GM21786 (cell line): ENCODE data around the gene POLR2C.

Experiments used
- ATAC-seq: cut with Tn5 transposase; IDR thresholded peaks from one replicate; pipeline ENCODE4 v1.9.1; 2021; ENCODE audit not compliant: unreplicated experiment

Gene POLR2C

DNA sequence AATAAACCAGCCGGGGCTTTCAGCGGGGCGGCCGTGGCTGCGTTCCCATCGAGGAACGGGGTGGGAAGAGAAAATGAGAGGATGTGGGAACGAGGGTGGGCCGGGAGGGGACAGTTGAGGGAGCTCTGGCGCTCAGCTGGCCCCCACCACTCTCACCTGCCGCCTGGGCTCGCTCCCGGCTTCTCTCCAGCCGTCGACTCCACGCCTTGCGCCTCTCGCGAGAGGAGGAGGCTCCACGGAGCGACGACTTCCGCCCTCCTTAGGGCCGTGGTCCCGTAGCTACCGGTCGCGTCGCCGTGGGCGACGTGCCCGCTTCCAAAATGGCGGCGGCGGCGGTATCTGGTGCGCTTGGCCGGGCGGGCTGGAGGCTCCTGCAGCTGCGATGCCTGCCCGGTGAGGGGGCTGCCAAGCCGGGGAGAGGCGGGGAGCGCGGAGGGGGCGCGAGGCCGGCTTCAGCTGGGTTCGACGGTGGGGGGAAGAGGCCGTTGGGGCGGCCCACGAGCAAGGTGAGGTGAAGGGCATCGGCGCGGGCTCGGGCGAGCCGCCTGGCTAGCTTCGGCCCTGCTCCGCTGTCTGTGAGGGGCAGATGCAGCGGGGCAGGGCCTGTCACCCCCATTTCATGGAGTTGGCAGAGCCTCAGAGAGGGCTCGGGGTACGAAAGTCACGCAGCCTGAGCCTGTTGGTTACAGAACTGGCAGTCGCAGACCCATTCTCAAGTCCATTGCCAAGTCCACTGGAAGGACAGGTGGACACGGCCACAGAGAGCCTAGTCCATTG lies 15.1 kb upstream of the POLR2C start, which contains the start of the genes CIAPIN1 and COQ9:
Gene CIAPIN1, minus strand, starts transcription at position 200 of the 777 bp plus-strand sequence. CDS start 6,457 bp downstream, outside the sequence.
Gene COQ9, plus strand, starts transcription at position 294 of the 777 bp plus-strand sequence. Its CDS starts 27 bp downstream, at position 321.
- ATAC-seq: peak; percentile 94

- ATAC-seq: no peak
These were observed 10.5 kb upstream of the POLR2C start for GRCh38 chr16:57452021-57452420.

GRCh38 chr16:57462978-57463362 lies 491 bp downstream of the POLR2C start:
- no peak for ATAC-seq

DNA sequence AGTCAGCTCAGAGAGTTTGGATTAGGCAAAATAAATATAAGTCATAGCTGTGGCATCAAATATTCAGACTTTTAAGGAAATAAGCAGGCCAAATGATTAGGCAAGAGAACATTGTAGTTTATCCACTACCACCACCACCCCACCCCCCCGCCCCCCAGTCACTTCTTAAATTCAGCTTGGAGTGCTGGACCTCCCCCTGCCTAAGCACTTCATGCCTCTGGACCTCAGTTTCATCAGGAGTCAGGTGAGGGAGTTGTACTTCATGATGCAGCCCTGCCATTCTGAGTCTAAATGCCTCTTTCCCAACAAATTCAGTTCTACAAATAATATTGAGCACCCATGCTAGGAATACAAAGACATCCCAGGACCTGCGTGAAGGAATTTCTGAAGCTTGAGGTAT lies 2.0 kb downstream of the POLR2C start:
- ATAC-seq: no peak

DNA sequence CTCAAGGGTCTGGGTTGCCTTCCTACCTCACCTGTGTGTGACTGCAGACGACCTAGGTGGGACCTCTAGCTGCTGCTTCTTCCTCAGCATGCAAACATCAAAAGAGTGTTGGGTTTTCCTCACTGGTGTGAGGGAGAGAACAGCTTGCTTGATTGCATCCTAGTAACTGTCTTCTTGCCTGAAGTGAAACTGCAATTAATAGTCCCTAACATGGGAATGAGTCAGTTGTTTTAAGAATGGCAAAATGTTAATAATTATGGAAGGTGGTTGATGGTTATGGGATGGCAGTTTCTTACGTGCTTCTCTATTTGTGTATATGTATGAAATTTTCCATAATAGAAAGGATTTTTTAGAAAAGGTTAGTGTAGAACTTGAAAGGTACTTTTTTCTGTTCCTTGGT lies 5.9 kb downstream of the POLR2C start:
- ATAC-seq: no peak

DNA sequence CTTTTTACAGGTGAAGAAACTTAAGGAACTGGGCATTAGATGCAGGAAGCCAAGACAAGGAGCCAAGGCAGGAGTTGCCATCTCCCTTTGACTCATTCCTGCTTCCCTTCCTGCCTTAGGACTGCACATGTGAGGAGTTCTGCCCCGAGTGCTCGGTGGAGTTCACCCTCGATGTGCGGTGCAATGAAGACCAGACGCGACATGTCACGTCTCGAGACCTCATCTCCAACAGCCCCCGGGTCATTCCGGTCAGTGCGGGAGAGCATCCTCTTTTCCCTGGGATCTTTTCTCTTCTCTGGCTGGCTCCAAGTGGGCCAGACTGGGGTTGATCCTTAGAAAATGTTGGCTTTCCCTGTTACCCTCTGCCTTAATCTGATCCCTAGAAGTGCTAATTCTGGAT lies 6.6 kb downstream of the POLR2C start:
- no peak for ATAC-seq

GRCh38 chr16:57469917-57470470 lies 7.5 kb downstream of the POLR2C start:
- ATAC-seq: no peak

DNA sequence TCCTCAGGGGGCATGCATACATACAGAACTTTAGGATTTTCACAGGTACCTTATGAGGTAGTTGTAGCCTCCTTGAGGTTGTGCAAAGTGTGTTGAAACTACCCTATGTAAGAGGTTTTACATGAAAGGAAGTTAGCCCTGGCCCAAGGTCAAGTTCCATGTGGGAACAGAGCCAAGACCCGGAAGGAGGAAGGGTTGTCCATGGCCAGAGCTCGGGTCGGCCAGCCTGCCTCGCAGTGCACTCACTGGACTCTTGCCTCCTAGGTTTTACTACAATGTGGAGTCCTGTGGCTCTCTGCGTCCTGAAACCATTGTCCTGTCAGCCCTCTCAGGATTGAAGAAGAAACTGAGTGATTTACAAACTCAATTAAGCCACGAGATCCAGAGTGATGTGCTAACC lies 8.2 kb downstream of the POLR2C start:
- no peak for ATAC-seq

DNA sequence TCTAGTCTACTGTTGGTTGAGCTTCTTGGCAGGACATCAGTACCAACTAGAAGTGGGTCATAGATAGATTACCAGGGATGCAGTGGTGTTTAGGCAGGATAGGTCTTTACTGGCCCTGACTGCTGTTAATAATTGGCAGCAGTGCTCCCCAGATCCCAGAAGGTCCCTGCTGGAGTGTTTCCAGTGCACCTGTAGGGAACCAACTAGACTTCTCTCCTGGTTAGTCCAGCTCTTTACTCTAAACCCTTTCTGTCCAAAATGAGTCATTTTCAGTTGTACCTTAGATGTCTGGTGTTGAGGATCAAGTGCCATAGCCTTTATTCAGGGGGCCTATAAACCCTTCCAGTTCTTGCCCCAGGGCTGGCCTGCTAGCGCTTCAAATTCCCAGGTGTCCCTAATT lies 8.7 kb downstream of the POLR2C start:
- ATAC-seq: no peak

GRCh38 chr16:57471852-57472664 lies 9.6 kb downstream of the POLR2C start:
- no peak for ATAC-seq

DNA sequence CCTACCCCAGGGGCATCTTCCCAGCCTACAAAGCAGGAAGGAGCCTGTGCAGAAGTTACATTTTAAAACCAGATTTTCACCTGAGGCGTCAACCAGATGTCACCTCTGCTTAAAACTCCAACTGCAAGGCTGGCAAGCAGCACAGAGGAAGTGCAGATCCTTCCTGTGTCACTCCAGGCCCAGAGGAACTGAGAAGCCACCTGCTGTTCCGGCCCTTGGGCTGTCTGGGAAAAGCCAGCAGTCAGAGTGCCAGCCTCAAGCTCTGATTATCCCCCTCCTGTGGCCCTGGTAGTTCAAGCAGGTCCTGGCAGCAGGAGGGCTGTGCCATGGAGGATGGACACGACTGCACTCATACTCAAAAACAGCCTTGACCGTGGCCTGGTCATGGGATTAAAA lies 10.2 kb downstream of the POLR2C start:
- ATAC-seq: no peak

DNA sequence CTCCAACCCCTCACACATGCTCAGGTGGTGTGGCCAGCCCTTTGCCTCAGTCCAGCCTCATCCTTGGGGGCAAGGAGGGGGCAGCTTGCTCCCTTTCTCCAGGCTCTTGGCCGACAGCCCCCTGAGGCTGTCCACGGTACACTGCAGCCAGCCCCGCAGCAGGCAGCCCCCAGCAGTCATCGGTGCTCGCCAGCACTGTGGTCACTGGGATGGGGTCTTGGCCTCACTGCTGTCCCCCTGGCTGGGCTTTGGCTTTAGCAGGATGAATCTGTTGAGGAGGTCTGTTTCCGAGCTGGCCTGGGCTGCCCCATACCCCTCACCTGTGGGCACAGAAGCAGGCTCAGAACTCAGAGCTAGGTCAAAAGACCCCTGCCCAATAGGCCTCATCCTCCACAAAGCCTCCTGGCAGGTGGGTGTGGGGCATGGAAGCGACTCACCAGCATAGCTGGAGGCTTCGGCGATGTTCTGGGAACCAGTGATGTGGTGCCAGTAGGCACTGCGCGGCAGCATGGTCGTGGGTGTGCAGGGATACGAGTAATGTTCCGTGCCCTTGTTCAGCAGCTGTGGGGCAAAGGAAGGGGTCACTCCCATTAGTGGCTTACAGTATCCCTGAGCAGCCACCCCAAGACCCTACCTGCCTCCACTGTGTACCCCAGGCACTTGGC lies 10.8 kb downstream of the POLR2C start:
- no peak for ATAC-seq

GRCh38 chr16:57473906-57474305 lies 11.4 kb downstream of the POLR2C start:
- no peak for ATAC-seq

- ATAC-seq: no peak
These were observed 12.5 kb downstream of the POLR2C start for GRCh38 chr16:57474671-57475661.

- ATAC-seq: peak; percentile 91
These were observed 13.3 kb downstream of the POLR2C start for GRCh38 chr16:57475711-57476339.

GRCh38 chr16:57476546-57477410 lies 14.3 kb downstream of the POLR2C start:
- ATAC-seq: no peak

GRCh38 chr16:57477531-57478202 lies 15.2 kb downstream of the POLR2C start:
- ATAC-seq: no peak
